ENCODE data around the gene MSX1.

Gene MSX1

DNA sequence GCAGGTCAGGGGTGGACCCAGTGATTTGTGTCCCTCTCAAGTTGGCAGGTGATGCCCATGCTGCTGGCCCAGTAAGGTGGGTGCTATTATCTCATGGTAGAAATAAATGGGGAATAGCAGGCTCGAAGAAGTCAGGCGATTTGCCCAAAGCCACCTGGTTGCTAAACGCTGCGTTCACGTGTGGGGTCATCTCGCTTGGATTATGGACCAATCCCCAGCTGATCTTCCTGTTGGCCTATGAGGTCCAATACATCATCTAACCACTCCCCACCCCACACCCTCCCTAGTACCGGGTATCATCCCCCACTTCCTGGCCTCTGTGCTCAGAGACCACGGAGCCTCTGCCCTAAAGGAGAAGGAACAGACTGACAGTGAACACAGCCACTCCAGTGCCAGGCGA is 18.3 kb upstream of the MSX1 start:
- DNase-seq = no peak

DNA sequence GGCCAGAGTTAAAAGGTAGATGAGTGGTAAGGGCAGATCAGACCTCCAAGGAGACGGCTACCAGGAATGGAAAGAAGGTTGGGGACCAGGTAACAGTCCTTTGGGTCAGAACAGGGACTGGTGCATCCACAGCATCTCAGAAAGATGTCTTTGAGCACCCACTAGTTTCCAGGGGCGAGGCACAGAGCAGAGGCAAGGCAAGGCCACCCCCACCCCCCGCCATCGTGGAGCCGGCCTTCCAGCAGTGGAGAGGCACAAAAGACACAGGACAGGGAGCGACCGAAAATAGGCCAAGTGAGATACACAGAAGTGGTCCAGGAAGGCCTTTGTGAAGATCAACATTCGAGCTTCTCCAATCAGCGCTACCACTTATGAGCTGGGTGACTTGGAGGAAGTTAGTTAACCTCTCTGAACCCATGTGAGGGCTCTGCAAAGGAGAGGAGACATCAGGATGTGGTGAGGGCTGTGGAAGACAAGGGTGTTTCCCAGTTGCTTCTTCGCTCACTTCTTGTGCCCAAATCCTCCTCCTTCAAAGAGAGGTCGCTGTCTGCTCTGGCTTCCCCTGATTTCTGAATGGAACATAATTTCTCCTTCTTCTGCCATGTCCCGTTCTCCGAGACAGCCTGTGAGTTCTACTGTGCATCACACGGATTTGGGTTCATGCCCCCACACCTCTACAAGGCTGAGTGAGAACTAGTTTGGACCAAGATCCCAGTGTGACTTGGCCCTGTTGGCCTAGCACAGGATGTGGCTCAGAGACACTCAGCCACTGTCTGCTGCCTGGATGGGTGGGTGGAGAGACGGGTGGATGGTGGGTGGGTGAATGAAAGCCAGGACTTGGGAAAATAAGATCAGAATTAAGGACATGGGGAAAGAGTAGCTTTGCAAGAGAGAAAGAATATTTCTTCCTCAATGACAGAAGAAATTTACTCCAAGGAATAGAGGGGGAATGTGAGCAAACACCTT is 16.7 kb upstream of the MSX1 start:
- no peak for DNase-seq

DNA sequence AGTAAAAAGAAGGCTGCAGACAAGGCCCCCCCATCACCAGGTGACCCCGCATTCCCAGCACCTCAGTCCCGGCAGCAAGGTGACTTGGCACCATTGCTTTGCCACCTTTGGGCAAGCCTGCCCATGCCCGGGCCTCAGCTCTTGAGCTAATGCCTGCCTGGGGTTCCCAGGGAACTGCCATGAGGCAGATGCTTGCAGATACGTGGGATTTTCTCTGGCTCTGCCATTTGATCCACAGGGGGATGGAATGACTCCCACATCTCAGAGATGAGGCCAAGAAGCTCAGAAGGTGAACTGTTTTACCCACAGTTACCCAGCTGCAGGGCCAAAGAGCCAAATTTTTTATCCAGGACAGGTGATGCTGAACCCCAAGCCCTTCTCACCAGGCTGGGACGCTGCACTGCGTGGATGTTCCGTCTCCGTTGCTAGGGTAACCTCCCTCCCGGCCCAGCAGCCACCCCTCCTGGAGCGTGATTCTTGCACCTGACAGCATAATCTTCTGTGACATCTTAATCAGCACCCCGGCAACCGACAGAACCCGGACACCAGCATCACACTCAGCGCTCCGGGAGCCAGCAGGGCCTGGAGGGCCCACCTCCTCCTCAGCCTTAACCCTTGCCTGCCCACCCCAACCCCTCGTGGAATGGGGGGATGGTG is 15.7 kb upstream of the MSX1 start:
- no peak for DNase-seq

DNA sequence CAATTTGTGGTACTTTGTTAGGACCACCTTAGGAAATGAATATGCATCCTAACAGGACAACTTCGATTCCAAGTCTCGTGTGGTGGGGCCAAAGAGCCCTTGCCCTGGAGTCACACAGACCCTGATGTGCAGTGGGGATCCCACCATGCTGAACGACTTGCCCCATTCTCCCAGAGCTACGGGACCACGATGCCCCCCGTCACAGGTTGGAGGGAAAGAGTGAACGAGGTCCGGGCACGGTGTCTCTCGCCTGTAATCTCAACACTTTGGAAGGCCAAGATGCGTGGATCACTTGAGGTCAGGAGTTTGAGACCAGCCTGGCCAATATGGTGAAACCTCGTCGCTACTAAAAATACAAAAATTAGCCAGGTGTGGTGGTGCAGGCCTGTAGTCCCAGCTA is 14.4 kb upstream of the MSX1 start:
- DNase-seq = no peak

DNA sequence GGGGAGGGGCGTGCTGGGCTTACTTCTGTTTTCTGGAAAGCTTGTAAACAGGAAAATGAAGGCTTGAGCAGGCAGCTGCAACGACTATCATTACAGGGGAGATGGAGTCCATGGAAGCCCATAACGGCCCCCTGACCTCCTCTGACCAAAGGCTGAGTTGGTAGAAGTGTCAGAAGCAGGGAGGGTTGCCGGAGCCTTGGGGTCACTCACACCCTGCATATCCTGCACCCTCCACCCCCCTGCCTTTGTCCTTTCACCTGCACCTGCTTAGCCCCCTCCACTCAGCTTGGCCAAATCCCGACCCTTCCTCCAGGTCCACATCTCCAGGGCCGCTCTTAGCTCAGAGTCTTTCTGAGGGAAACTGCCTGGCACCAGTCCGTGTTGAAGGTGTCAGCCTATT is 12.5 kb upstream of the MSX1 start:
- DNase-seq = no peak

DNA sequence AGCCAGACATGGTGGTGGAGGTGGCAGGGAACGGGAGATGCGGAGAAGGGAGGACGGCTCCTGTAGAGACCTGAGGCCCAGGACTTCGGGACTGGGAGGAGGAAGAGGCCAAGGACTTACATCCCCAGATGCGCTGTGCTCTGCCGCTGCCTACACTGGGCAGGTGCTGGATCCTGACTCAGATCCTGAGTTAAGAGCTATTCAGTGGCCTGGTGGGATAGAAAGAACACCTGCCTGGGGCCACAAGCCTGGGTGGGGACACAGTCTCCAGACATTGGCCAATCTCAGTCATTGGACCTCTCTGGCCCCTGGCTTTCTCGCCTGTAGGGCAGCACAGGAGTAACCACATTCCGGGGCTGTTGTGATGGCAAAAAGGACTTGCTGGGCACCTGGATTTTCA is 10.9 kb upstream of the MSX1 start:
- no peak for DNase-seq

DNA sequence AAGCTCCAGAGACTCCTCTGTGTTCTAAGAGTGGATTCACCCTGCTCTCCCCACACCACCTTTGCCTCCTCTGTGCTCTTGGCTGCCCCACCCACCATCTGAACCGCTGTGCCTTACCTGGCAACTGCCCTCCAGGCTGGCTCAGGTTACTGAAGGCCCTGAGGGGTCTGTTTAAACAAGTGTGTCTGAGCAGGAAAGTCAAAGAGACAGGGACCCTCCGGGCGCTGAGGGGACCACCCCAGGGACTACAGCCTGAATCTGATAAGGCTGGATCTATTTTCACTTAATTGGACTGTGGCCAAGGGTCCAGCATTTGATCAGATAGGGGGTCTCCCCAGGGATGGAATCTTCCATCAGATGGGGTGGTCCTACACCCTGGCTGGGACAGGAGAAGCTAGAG is 10.4 kb upstream of the MSX1 start:
- no peak for DNase-seq

DNA sequence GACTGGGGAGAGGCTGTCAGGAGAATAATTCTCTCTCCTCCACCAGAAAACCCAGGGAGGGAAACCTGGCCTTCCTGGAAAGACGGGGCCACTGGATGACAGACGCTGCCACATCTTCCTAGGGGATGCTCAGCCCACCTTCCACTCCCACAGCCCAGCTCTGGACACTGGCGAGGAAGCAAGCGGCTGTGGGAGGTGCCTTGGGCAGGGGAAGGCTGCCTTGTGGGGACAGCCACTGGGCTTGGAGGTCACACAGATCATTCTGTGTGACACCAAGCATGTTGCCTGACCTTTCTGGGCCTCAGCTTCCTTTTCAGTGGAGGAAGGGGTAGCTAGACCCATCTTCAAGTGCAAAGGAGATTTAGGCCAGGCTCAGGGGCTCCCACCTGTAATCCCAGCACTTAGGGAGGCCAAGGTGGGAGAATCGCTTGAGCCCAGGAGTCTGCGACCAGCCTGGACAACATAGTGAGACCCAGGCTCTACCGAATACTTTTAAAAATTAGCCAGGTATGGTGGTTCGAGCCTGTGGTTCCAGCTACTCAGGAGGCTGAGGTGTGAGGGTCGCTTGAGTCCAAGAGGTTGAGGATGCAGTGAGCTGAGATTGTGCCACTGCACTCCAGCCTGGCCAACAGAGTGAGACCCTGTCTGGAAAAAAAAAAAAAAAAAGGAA is 9.8 kb upstream of the MSX1 start:
- DNase-seq = no peak

DNA sequence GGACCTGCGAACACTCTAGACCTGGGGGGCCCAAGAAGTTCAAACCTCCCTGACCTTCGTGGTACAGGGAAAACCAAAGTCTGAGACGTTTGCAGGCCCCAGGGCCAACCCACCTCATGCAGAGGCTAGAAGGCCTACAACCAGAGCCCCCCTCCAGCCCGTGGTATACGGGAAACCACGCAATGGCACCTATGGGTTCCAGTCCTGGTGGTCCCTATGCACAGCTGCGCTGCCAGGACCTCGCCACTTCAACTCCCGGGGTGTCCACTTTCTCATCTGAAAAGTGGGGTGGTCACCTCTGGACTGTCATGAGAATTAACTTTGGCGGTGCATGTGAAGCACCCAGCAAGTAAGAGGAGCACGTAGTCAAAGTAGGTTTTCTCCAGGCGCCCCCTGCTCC is 8.4 kb upstream of the MSX1 start:
- no peak for DNase-seq

DNA sequence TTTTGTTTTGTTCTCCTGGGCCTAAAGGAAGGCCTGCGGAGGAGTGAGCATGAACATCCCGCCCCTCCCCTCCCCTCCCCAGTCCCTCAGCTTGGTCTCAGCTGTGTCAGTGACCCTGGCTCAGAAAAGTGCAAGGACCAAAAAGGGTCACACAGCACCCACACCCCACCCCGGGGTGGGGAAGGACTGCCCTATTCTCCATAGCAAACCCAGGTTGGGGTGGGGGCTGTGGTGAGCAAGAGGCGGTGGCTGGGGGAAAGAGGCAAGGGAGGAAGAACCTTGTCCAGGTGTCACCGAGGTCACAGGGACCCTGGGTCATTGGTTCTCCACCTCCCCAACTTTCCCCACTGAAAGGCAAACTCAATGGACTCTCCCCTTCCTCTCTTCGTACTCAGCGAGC is 7.6 kb upstream of the MSX1 start:
- no peak for DNase-seq

DNA sequence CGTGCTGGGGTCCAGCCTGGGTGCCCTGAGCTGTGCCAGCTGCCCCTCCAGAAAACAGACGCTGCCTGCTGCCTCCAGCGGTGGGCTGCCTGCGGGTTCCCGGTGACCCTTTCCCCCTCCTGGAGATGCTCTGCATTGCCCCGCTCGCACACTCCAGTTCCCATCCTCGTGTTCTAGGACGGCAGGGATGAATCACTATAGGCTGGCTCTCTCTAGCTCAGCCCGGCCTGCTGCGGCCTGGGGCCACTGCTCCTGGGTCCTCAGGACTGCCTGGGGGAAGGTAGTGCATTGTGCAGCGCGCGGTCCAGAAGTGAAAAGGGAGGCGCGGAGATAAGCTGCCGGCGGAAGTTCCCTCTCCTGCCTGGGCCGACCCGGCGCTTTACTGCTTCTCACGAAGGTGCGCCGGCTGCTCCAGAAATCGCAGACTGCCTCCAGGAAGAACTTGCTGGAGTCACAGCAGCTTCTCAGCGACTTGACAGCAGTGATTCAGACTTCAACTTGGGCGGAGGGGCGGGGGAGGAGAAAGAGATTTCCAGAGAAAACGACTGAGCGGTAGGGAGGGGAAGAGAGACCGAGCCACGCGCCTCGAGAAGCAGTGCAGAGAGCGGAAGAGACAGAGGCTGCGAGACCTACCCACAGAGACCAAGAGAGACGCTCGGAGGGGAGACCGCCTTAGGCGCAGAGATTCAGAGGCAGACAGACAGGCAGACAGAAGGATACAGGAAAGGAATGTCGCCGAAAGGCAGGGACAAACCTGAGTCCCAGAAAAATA is 6.7 kb upstream of the MSX1 start:
- DNase-seq = no peak

DNA sequence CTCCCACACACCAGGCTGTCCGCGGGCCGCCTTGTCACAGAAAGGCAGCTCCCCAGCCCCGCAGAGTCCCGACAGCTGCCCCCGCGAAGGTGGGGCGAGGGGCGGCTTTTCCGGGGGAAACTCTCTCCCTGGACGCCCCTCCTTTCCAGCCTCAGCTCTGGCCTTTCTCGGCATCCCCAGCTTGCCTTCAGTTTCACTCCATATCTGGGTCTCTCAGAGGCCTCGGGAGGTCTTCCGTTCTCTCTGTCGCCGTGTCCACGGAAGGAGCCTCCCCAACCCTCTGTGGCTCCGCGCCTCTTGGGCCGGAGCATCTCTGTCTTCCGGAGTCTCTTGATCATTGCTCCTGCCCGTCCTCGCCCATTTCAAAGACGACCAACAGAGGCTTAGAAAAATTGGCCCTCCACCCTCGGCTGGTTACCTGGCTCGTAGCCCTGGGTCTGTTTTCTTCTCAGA is 6.1 kb upstream of the MSX1 start:
- DNase-seq = no peak

DNA sequence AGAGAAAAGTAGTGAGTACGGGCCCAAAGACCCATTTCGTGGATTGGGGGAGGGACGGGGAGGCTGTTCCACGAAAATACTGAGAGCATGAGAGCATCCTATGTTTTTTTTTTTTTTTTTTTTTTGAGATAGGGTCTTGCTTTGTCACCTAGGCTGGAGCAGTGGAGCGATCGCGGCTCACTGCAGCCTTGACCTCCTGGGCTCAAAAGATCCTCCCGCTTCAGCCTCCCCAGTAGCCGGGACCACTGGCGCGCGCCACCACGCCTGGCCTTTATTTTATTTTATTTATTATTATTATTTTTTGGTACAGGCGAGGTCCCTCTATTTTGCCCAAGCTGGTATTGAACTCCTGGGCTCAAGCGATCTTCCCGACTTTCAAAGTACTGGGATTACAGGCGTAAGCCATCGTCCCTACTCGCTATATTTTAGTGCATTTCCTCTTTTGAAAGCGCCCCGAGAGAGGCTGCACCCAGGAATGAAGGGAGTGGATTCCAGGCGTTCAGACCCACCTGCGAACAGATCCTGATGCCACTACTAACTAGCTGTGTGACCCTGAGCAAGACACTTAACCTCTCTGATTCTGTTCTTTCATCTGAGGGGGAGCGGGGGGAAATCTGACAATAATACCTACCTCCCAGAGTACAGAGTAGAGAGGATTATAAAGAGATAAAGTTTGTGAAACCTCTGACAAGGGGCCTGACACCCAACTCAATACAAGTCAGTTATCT is 5.4 kb upstream of the MSX1 start:
- no peak for DNase-seq

DNA sequence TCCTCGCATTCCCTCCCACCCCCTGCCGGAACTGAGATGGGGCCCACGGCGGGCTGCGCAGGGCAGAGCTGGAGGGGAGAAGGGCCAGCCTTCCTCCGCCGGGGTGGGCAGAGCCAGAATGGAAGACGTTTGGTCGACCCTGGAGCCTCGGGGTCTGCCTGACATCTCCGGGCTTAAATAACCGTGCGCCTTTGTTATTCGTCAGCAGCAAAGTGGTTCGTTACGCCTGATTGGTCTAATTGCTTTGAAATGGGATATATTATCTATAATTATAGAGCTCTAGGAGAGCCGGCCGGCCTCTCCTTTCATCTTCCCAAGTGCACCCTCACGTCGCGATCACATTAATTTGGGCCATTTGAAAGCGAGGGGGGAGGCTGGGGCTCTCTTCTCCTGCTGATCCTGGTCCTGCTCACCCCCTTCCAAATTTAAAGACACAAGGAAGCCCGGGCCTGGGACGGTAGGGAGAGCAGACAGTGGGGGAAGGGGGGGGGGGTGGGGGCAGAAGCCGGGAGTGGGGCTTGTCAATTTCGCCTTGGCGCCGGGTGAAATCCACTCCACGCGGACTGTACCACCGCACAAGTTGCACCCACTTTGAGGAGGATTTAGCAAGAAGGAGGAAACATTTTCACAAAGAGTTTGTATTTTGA is 4.7 kb upstream of the MSX1 start:
- DNase-seq = no peak

DNA sequence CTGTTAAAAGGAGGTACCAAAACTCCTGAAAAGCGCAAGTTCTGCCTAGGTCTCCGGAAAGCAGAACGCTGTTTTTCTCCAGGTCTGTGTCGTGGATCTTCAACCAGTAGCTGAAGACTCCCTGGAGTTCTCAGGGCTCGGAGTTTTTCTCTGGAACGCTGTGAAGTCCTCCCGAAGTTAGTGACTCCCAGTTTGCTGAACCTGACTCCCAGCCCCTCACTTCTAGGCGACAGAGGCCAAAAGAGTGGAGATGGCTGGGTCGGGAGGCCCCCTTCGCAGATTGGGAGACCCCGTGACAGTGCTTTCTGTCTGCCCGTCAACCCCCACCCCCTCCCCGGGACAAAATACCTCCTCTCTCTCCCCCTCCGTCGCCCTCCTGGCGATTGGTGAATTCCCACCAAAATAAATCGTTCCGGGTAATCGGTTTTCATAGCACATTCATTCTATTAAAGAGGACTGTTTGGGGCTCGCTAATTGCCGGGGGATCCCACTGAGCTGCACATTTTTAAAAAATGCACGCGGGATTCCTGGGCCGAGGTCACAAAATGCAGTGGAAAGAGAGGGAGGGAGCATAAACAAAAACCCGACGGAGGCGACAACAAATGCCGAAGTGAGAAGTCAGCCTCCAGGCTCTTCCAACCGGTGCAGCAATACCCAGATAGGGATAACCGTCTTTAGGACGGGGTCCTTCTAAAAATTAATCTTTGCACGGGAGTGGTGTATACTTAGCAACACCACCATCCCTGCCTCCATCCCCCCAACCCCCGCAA is 4.0 kb upstream of the MSX1 start:
- DNase-seq = no peak

DNA sequence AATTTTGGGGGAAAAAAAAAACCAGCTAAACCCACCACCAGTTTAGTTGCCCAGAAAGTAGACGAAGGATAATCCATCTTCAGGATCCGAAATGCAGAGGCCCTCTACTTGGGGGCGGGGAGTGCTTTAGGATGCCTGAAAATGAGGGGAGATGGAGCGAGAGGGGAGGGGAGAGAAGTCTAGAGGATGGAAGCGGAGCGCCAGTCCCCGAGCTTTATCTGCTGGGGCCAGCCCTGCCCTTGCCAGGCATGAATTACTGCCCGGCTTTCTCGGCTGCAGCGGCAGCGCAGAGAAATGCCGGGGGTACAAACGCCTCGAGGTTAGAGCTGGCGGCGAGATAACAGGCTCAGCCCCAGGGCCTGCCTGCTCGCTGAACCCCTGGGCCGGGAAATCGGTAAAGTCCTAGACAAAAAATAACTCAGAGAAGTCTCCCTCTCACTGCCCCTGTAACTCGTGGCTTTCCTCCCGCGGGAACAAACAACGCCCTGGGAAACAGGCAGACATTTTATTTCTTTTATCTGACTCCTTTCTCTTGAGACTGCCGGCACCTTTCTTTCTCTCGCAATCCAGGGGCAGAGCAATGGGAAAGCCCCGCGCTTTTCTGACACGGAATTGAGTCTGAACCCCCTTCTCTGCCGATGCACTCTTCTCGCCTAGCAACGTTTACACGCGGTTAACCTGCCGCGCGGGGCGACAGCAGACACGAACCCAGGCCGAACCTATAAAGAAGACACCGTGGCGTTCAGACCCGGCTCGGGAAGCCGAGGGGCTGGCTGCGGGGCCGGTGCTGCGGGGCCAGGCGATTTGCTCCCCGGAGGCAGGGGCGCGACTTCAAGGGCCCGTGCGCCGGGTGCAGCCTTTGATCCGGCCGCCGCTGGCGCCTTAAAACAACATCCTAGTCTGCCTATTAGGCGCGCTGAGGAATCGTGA is 3.1 kb upstream of the MSX1 start:
- no peak for DNase-seq

DNA sequence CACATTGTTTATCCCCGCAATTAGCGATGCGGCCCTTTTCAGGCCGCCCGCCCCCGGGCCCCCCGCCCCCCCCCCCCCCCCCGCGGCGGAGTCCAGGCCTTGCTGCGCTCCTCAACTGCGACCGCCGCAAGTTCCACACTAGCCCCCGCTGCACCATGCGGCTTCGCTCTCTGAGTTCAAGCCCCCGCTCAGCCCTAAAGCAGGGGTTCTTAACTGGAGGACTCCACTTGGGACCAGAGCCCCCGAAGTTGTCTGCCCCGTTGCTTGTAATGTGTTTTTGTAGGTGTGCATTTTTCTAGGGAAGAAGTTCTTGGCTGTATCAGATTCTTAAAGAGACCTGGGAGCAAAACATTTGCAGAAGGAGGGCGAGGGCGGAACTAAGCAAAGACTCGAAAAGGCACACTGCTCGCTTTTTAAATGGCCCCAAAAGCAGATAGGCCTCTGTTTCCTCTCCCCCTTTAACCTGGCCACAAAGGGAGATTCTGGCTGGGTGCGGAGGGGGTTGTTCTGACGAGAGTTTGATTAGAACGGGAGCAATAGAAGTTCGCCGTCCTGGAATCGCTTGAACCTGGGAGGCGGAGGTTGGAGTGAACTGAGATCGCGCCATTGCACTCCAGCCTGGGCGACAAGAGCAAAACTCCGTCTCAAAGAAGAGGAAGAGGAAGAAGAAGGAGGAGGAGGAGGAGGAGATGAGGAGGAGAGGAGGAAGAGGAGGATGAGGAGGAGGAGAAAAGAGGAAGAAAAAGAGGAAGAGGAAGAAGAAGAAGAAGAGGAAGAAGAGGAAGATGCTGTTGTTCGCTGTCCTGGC is 2.3 kb upstream of the MSX1 start:
- no peak for DNase-seq

DNA sequence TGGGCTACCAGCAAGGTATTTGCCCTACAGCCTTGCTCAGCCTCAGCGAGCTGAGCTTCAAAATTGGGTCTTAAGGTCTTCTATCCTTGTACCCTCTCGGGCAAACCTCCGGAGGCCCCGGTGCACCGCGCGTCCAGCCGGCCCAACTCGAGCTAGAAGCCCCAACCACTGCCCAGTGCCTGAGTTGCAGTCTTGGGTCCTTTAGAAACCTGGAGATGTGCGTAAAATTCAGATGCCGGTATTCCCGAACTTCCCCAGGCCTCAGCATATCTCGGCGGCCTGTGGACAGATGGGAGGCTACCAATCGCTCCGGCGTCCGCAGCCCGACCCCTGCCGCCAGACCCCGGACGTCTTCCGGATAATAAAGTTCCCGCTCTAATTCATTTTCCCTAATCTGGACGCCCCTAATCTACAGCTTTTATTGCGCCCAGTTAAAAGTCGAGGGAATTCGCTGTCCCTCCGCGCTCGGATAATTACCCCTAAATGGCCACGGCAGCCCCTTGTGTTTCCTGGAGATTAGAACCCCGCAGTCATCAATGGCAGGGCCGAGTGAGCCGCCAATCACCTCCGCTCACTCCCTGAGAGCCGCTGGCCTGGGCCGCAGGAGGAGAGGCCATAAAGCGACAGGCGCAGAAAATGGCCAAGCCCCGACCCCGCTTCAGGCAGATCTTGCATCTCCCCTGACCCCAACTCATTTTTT is 1.5 kb upstream of the MSX1 start:
- DNase-seq = no peak

All from activated gamma-delta T cell (primary cell).